Thyroid gland (tissue), 4 donors: ENCODE measurements around the gene GNG7. TPM values are rescaled to one million over a fixed set of nuclear protein-coding genes. Genes with fewer than 3 reads are reported as not detected.

Source experiments
- DNase-seq, 2 donors: peaks; one replicate each; pipeline ENCODE4 v3.0.0-alpha.2; 2019
- H3K27ac ChIP-seq, 3 donors: fragments of 200-600 bp; sonication (generic); 1 replicate in 2 of 3; 2 replicates in 1 of 3; pipeline ENCODE4 v1.5.1; 2016 to 2019; ENCODE audit warnings: mild to moderate bottlenecking in 1 of 3, moderate library complexity in 1 of 3
- H3K27me3 ChIP-seq: fragments of 200-600 bp; sonication (generic); one replicate; pipeline ENCODE4 v1.5.1; 2019
- H3K36me3 ChIP-seq, 2 donors: fragments of 200-600 bp; sonication (generic); one replicate each; pipeline ENCODE4 v1.5.1; 2016 to 2019
- H3K4me1 ChIP-seq, 2 donors: fragments of 200-600 bp; sonication (generic); one replicate each; pipeline ENCODE4 v1.5.1; 2017 to 2019
- H3K4me3 ChIP-seq, 3 donors: fragments of 200-600 bp; sonication (generic); replicated peaks in 1 of 3; 1 replicate in 2 of 3; 2 replicates in 1 of 3; pipeline ENCODE4 v1.5.1; 2016; ENCODE audit warnings: mild to moderate bottlenecking in 1 of 3
- H3K9me3 ChIP-seq: fragments of 200-600 bp; sonication (generic); one replicate; pipeline ENCODE4 v1.5.1; 2017
- CTCF ChIP-seq, 6 experiments: fragments of 200-600 bp in 3 of 6; fragments of 450-650 bp in 3 of 6; sonication (generic) in 3 of 6; IDR thresholded peaks; one replicate each; pipeline ENCODE4 v1.5.1; 2016 to 2019; ENCODE audit warnings: antibody characterized with exemption in 6 of 6, mild to moderate bottlenecking in 2 of 6, inconsistent platforms in 1 of 6, moderate library complexity in 1 of 6
- POLR2A ChIP-seq, 2 donors: fragments of 450-650 bp; IDR thresholded peaks; one replicate each; pipeline ENCODE4 v1.6.1; 2017; ENCODE audit warnings: antibody characterized with exemption in 2 of 2, mild to moderate bottlenecking in 2 of 2, moderate library complexity in 1 of 2
- WGBS, 2 donors: methylation state at CpG; one replicate each; pipeline ENCODE4 v1.1.5; 2017; 5-methylcytosine and 5-hydroxymethylcytosine counted together
- intact Hi-C: fragments of 100-400 bp; cut with DNase I; formaldehyde crosslinking; loops from one replicate; pipeline ENCODE4 v1.15.1; 2023
- total RNA-seq, 4 donors: library from RNA; depleted of rRNA; stranded (reverse); fragments of >200 nt; gene quantifications; one replicate each; pipeline ENCODE4 v1.2.3, GENCODE V29; 2016

Gene GNG7
- total RNA-seq, 4 donors from 2014 or later = 3.8 to 6.9 (median 5.6) TPM

GRCh38 chr19:2604747-2605329 lies 97.7 kb downstream of the GNG7 start:
- no peaks in the 10 kb centered on the region for H3K9me3 ChIP-seq
- no peak overlapping the region for H3K27ac ChIP-seq
- DNase-seq = no peak
- intact Hi-C loops = no loop called here
- H3K36me3 ChIP-seq = no peaks in the 10 kb centered on the region
- H3K27me3 ChIP-seq = no peaks in the 10 kb centered on the region
- H3K4me1 ChIP-seq = peaks cover 14 to 21% of the 10 kb centered on the region in 2 donors
- no peak overlapping the region for H3K4me3 ChIP-seq
- 93 to 94% methylated on average over 8 of the region's 8 CpGs for WGBS, 2 donors
- TF ChIP-seq POLR2A (IDR thresholded peaks at IDR 0.05) (no peak), CTCF (IDR thresholded peaks at IDR 0.05) (no peak)

GRCh38 chr19:2603334-2603733 lies 99.2 kb downstream of the GNG7 start:
- Histone ChIP-seq H3K9me3 (no peaks in the 10 kb centered on the region), H3K4me3 (no peak overlapping the region), H3K27me3 (no peaks in the 10 kb centered on the region), H3K4me1 (peaks cover 17 to 26% of the 10 kb centered on the region in 2 donors), H3K27ac (peak overlapping the region; percentile 62 to 81 (median 71)), H3K36me3 (no peaks in the 10 kb centered on the region)
- DNase-seq = peak in 1 of 2 donors; percentile 45
- intact Hi-C loops = no loop called here
- 31 to 53% methylated on average over 12 to 17 of the region's 17 CpGs for WGBS, 2 donors
- TF ChIP-seq POLR2A (IDR thresholded peaks at IDR 0.05) (no peak), CTCF (IDR thresholded peaks at IDR 0.05) (no peak)

GRCh38 chr19:2602391-2603181 lies 99.9 kb downstream of the GNG7 start:
- 28 to 37% methylated on average over 15 to 23 of the region's 23 CpGs for WGBS, 2 donors
- Histone ChIP-seq H3K9me3 (no peaks in the 10 kb centered on the region), H3K27ac (peak overlapping the region; percentile 62 to 81 (median 71)), H3K27me3 (no peaks in the 10 kb centered on the region), H3K36me3 (no peaks in the 10 kb centered on the region), H3K4me3 (no peak overlapping the region), H3K4me1 (peaks cover 17 to 26% of the 10 kb centered on the region in 2 donors)
- peak in 2 of 6 experiments; percentile 24 to 35 for TF ChIP-seq CTCF (IDR thresholded peaks at IDR 0.05)
- peak in 1 of 2 donors; percentile 92 for TF ChIP-seq POLR2A (IDR thresholded peaks at IDR 0.05)
- intact Hi-C loops = no loop called here
- DNase-seq = peak; percentile 90 to 91

- no peak for DNase-seq
- Histone ChIP-seq H3K36me3 (no peaks in the 10 kb centered on the region), H3K27ac (peak overlapping the region in 2 of 3 donors; percentile 62 to 81), H3K4me3 (no peak overlapping the region), H3K4me1 (peaks cover 17 to 26% of the 10 kb centered on the region in 2 donors), H3K27me3 (no peaks in the 10 kb centered on the region), H3K9me3 (no peaks in the 10 kb centered on the region)
- 90 to 93% methylated on average over 20 of the region's 20 CpGs for WGBS, 2 donors
- no peak for TF ChIP-seq POLR2A (IDR thresholded peaks at IDR 0.05)
- TF ChIP-seq CTCF (IDR thresholded peaks at IDR 0.05) = no peak
- intact Hi-C loops = no loop called here
These were observed 101.3 kb downstream of the GNG7 start for GRCh38 chr19:2600914-2601870.
